ENCODE results near the gene FAXDC2.

GRCh38 chr5:154770111-154770510 lies 80.3 kb downstream of the FAXDC2 start:
- TF ChIP-seq ZBTB25 (CRISPR knock-in tag; IDR thresholded peaks at IDR 0.05) (no peak), ISX (CRISPR knock-in tag; conservative IDR thresholded peaks at IDR 0.05) (no peak), CTCF (CRISPR knock-in tag; IDR thresholded peaks at IDR 0.05) (no peak), ADNP (CRISPR knock-in tag; IDR thresholded peaks at IDR 0.05) (no peak), NFRKB (IDR thresholded peaks at IDR 0.05) (no peak), SPEN (CRISPR knock-in tag; IDR thresholded peaks at IDR 0.05; ENCODE audit: low read depth) (no peak), MTA3 (CRISPR knock-in tag; IDR thresholded peaks at IDR 0.05) (no peak), ZNF232 (CRISPR knock-in tag; IDR thresholded peaks at IDR 0.05; ENCODE audit: borderline replicate concordance) (no peak), JUND (CRISPR knock-in tag; IDR thresholded peaks at IDR 0.05) (no peak)

Data from HepG2 (cell line).